ENCODE data around the gene MYL10. TPM values are rescaled to one million over a fixed set of nuclear protein-coding genes. Genes with fewer than 3 reads are reported as not detected.
A peak's percentile ranks its signal among the peaks of the same experiment; 100 is the strongest.

Gene MYL10
- total and polyA plus RNA-seq, 2 donors (not counting 3 experiments of a cell fraction or from before 2014, with no cell fraction given): not detected

DNA sequence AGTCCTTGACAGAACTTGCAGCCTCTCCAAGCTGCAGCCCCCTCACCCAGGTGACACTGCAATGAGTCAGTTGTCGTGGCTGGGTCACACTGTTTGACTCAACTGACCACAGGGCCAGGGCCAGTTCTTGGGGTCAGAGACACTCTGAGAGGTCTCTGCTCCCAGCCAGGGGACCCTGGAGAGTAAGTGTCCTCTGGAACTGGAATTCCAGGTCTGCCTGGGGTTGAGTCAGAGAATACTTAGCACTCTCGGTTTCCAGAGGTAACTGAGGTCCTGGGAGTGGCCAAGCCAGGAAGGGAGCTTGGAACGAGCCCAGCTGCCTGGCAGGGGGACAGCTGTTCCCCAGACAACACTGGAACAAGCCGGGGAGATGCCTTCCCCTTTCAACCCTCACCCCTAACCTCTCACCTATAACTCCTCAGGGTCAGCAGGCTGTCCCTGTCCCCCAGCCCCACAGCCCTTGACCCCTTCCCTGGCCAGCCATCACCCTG, 2.2 kb upstream of the MYL10 start:
- H3K27ac ChIP-seq (ENCODE audit: insufficient read depth, low read depth, low read length): peak overlapping the region; percentile 38

DNA sequence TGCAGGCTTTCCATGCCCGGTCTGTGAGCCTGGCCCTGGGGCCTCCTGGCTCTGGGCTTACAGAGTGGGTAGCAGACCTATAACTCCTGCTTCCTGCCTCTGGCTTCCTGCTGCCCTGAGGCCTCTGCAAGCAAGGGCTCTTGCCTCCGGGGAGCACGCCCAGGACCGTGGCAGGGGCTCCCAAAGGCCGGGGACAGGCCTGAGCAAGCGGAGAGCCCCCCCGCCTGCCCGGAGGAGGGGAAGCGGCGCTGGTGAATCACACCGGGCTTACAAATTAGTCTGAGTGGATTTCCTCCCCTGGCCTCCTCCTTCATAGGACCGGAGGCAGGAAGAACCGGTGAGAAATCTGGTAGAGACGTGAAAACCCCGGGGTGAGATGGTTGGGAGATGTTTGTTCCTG, 1.5 kb upstream of the MYL10 start:
- FAIRE-seq (peak; percentile 78), DNase-seq (ENCODE audit: low read depth, low spot score) (peak; percentile 53)
- dilution Hi-C loops (cut with MboI; ENCODE audit: extremely low pct_ligation_motif_present, low sequenced_read_pairs): no loop called here
- intact Hi-C loops (cut with micrococcal nuclease): no loop called here
- Histone ChIP-seq H3K9me1 (replicated peaks; ENCODE audit: control insufficient read depth, extremely low read depth, insufficient read depth, low read length) (no peaks in the 10 kb centered on the region), H3K9me3 (replicated peaks; ENCODE audit: control insufficient read depth, insufficient read depth, low read length) (no peaks in the 10 kb centered on the region), H2AFZ (ENCODE audit: low read depth, low read length) (peak overlapping the region; percentile 60), H3K4me1 (ENCODE audit: control insufficient read depth, extremely low read depth, insufficient read depth, low read length) (peaks cover 15% of the 10 kb centered on the region), H4K20me1 (replicated peaks; ENCODE audit: control insufficient read depth, extremely low read depth, insufficient read depth, low read length) (no peaks in the 10 kb centered on the region), H3K4me3 (replicated peaks in 1 of 3; ENCODE audit: insufficient read depth in 1 of 3, low read depth in 1 of 3, low read length in 3 of 3) (no peak overlapping the region), H3K27ac (ENCODE audit: insufficient read depth, low read depth, low read length) (peak overlapping the region; percentile 38), H3K27me3 (ENCODE audit: control insufficient read depth in 2 of 2, insufficient read depth in 2 of 2, low read length in 2 of 2) (no peaks in the 10 kb centered on the region), H3K79me2 (ENCODE audit: control insufficient read depth, insufficient read depth, low read length) (no peaks in the 10 kb centered on the region), H3K36me3 (ENCODE audit: control insufficient read depth in 2 of 2, extremely low read depth in 1 of 2, insufficient read depth in 2 of 2, low read length in 2 of 2) (no peaks in the 10 kb centered on the region), H3K9ac (replicated peaks; ENCODE audit: extremely low read depth, insufficient read depth, low read length) (no peak overlapping the region), H3K4me2 (ENCODE audit: insufficient read depth, low read length) (peak overlapping the region; percentile 25)
- no TSS peak for BruUV-seq (replicated peaks)
- POLR2A ChIA-PET: interaction anchor here (0.5 kb wide), 1 partner anchor 612 kb away, joined by 5 read pairs; no protein-coding TSS in a partner anchor
- CTCF ChIA-PET: interaction anchor here (1.0 to 1.4 kb wide), 2 partner anchors 14 to 88 kb away, joined by 4 to 6 read pairs; no protein-coding TSS in a partner anchor
- TF ChIP-seq POLR2A (IDR thresholded peaks at IDR 0.05; ENCODE audit: low read depth, low read length): no peak
- TF ChIP-seq POLR2AphosphoS5 (IDR thresholded peaks at IDR 0.05; ENCODE audit: insufficient read depth, low read depth, low read length): peak; percentile 25
- peak; percentile 14 for TF ChIP-seq GATA2 (IDR thresholded peaks at IDR 0.05; ENCODE audit: insufficient read depth, insufficient read length, low read depth, low read length)
- peak; percentile 84 for TF ChIP-seq FOS (IDR thresholded peaks at IDR 0.05; ENCODE audit: borderline replicate concordance, insufficient read depth, low read length)

More for the DNA sequence above, 2.2 kb upstream of the MYL10 start:
- H4K20me1 ChIP-seq (replicated peaks; ENCODE audit: control insufficient read depth, extremely low read depth, insufficient read depth, low read length): no peaks in the 10 kb centered on the region
- H3K4me1 ChIP-seq (ENCODE audit: control insufficient read depth, extremely low read depth, insufficient read depth, low read length): peaks cover 16% of the 10 kb centered on the region
- FAIRE-seq (peak; percentile 70), DNase-seq (ENCODE audit: low read depth, low spot score) (peak; percentile 44)
- H3K9me3 ChIP-seq (replicated peaks; ENCODE audit: control insufficient read depth, insufficient read depth, low read length): no peaks in the 10 kb centered on the region
- no peaks in the 10 kb centered on the region for H3K27me3 ChIP-seq (ENCODE audit: control insufficient read depth in 2 of 2, insufficient read depth in 2 of 2, low read length in 2 of 2)
- dilution Hi-C loops (cut with MboI; ENCODE audit: extremely low pct_ligation_motif_present, low sequenced_read_pairs) (no loop called here), intact Hi-C loops (cut with micrococcal nuclease) (no loop called here)
- no peaks in the 10 kb centered on the region for H3K9me1 ChIP-seq (replicated peaks; ENCODE audit: control insufficient read depth, extremely low read depth, insufficient read depth, low read length)
- ChIA-PET CTCF (interaction anchor here (0.7 to 1.7 kb wide), 5 partner anchors 8 to 56 kb away, joined by 3 to 6 read pairs (median 3); no protein-coding TSS in a partner anchor), POLR2A (no interaction called here)
- peak; percentile 31 for TF ChIP-seq FOS (IDR thresholded peaks at IDR 0.05; ENCODE audit: borderline replicate concordance, insufficient read depth, low read length)
- TF ChIP-seq POLR2AphosphoS5 (IDR thresholded peaks at IDR 0.05; ENCODE audit: insufficient read depth, low read depth, low read length): no peak
- TF ChIP-seq, protein P1, sequence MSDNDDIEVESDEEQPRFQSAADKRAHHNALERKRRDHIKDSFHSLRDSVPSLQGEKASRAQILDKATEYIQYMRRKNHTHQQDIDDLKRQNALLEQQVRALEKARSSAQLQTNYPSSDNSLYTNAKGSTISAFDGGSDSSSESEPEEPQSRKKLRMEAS (IDR thresholded peaks at IDR 0.05; ENCODE audit: insufficient read depth, insufficient read length): no peak
- no peak overlapping the region for H3K9ac ChIP-seq (replicated peaks; ENCODE audit: extremely low read depth, insufficient read depth, low read length)
- no TSS peak for BruUV-seq (replicated peaks)
- H3K4me2 ChIP-seq (ENCODE audit: insufficient read depth, low read length): peak overlapping the region; percentile 25
- peak overlapping the region; percentile 14 for H2AFZ ChIP-seq (ENCODE audit: low read depth, low read length)
- H3K36me3 ChIP-seq (ENCODE audit: control insufficient read depth in 2 of 2, extremely low read depth in 1 of 2, insufficient read depth in 2 of 2, low read length in 2 of 2): no peaks in the 10 kb centered on the region
- H3K4me3 ChIP-seq (replicated peaks in 1 of 3; ENCODE audit: insufficient read depth in 1 of 3, low read depth in 1 of 3, low read length in 3 of 3): no peak overlapping the region
- no peaks in the 10 kb centered on the region for H3K79me2 ChIP-seq (ENCODE audit: control insufficient read depth, insufficient read depth, low read length)

Measured in endothelial cell of umbilical vein (primary cell).